Measurements from ENCODE around the gene LSP1.

Gene LSP1

GRCh38 chr11:1924181-1924580 lies 71.3 kb downstream of the LSP1 start:
- TF ChIP-seq CTCF (IDR thresholded peaks at IDR 0.05; ENCODE audit: low read depth, low read length) = no peak
- H3K4me3 ChIP-seq (ENCODE audit: low read depth, low read length) = no peak overlapping the region

GRCh38 chr11:1924646-1925372 lies 71.9 kb downstream of the LSP1 start:
- TF ChIP-seq CTCF (IDR thresholded peaks at IDR 0.05; ENCODE audit: low read depth, low read length) = no peak
- no peak overlapping the region for H3K4me3 ChIP-seq (ENCODE audit: low read depth, low read length)

- no peak for TF ChIP-seq CTCF (IDR thresholded peaks at IDR 0.05; ENCODE audit: low read depth, low read length)
- H3K4me3 ChIP-seq (ENCODE audit: low read depth, low read length) = no peak overlapping the region
Observed at GRCh38 chr11:1925373-1926155, 72.7 kb downstream of the LSP1 start.

- H3K4me3 ChIP-seq (ENCODE audit: low read depth, low read length) = no peak overlapping the region
- TF ChIP-seq CTCF (IDR thresholded peaks at IDR 0.05; ENCODE audit: low read depth, low read length) = no peak
Observed at GRCh38 chr11:1926156-1927025, 73.5 kb downstream of the LSP1 start.

- TF ChIP-seq CTCF (IDR thresholded peaks at IDR 0.05; ENCODE audit: low read depth, low read length) = no peak
- H3K4me3 ChIP-seq (ENCODE audit: low read depth, low read length) = no peak overlapping the region
Observed at GRCh38 chr11:1927026-1927847, 74.4 kb downstream of the LSP1 start.

- no peak overlapping the region for H3K4me3 ChIP-seq (ENCODE audit: low read depth, low read length)
- TF ChIP-seq CTCF (IDR thresholded peaks at IDR 0.05; ENCODE audit: low read depth, low read length) = no peak
Observed at GRCh38 chr11:1927848-1928469, 75.1 kb downstream of the LSP1 start.
